Suprapubic skin (tissue), 4 donors: ENCODE results near the gene SOX11.

Experiments
- EP300 ChIP-seq: sonication (generic); formaldehyde crosslinking; IDR thresholded peaks from one replicate; pipeline ENCODE4 v1.6.1; 2017; ENCODE audit warnings: antibody characterized with exemption
- POLR2A ChIP-seq, 2 donors: fragments of 450-650 bp; IDR thresholded peaks; one replicate each; pipeline ENCODE4 v1.6.1; 2017; ENCODE audit warnings: antibody characterized with exemption in 2 of 2, mild to moderate bottlenecking in 2 of 2, moderate library complexity in 2 of 2
- POLR2AphosphoS5 ChIP-seq, 3 donors: sonication (generic); formaldehyde crosslinking; IDR thresholded peaks; one replicate each; pipeline ENCODE4 v1.6.1; 2017; ENCODE audit warnings: antibody characterized with exemption in 3 of 3
- TF ChIP-seq, protein P1 (sequence below), 2 donors: fragments of 200-600 bp in 1 of 2; fragments of 450-650 bp in 1 of 2; sonication (generic) in 1 of 2; IDR thresholded peaks; one replicate each; pipeline ENCODE4 v1.5.1; 2016 to 2019; ENCODE audit warnings: antibody characterized with exemption in 2 of 2, mild to moderate bottlenecking in 1 of 2, moderate library complexity in 1 of 2

DNA sequence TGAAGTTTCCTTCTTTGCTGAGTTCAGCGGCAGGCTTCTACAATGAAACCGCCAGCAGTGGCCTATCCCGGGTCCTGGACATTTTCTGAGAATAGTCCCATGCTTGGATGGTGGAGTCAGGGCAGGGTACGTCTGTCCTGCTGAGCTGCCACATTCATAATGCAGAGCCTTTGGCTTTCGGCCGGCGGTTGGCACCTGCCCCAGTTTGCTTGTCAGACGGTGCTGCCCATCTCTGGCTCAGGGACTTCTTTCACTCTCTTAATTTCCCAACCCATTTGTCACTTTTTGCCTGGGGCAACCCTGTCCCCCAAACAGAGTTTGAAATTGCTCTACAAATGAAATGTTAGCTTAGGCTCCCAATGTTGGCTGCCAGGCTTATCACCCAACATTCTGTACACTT lies 57.2 kb downstream of the SOX11 start:
- TF ChIP-seq POLR2A (IDR thresholded peaks at IDR 0.05) (no peak), POLR2AphosphoS5 (IDR thresholded peaks at IDR 0.05) (no peak), EP300 (no peak)
- TF ChIP-seq, protein P1, sequence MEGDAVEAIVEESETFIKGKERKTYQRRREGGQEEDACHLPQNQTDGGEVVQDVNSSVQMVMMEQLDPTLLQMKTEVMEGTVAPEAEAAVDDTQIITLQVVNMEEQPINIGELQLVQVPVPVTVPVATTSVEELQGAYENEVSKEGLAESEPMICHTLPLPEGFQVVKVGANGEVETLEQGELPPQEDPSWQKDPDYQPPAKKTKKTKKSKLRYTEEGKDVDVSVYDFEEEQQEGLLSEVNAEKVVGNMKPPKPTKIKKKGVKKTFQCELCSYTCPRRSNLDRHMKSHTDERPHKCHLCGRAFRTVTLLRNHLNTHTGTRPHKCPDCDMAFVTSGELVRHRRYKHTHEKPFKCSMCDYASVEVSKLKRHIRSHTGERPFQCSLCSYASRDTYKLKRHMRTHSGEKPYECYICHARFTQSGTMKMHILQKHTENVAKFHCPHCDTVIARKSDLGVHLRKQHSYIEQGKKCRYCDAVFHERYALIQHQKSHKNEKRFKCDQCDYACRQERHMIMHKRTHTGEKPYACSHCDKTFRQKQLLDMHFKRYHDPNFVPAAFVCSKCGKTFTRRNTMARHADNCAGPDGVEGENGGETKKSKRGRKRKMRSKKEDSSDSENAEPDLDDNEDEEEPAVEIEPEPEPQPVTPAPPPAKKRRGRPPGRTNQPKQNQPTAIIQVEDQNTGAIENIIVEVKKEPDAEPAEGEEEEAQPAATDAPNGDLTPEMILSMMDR (IDR thresholded peaks at IDR 0.05): no peak
